ENCODE data around the gene SLC35F4. TPM values are rescaled to one million over a fixed set of nuclear protein-coding genes. Genes with fewer than 3 reads are reported as not detected.

The SLC35F4 gene
- total RNA-seq, 1 donor from 2014 or later, result 0.37 TPM

GRCh38 chr14:57771801-57772200 is 94.1 kb downstream of the SLC35F4 start:
- Mint-ChIP-seq H3K4me3 (no peak overlapping the region), H3K4me1 (peaks cover 3% of the 10 kb centered on the region), H3K27me3 (ENCODE audit: low read depth) (peaks cover 7% of the 10 kb centered on the region), H3K27ac (ENCODE audit: unreplicated experiment) (no peak overlapping the region), H3K36me3 (ENCODE audit: low read depth) (no peaks in the 10 kb centered on the region), H3K9me3 (peaks cover 2% of the 10 kb centered on the region)
- DNase-seq (ENCODE audit: low read depth, low spot score), result no peak
- no peak for TF ChIP-seq CTCF (conservative IDR thresholded peaks at IDR 0.05)

- DNase-seq (ENCODE audit: low read depth, low spot score), result no peak
- H3K4me3 Mint-ChIP-seq, result no peak overlapping the region
- peak overlapping the region; percentile 30 for H3K27ac Mint-ChIP-seq (ENCODE audit: unreplicated experiment)
- H3K9me3 Mint-ChIP-seq, result no peaks in the 10 kb centered on the region
- TF ChIP-seq CTCF (conservative IDR thresholded peaks at IDR 0.05), result no peak
- H3K36me3 Mint-ChIP-seq (ENCODE audit: low read depth), result no peaks in the 10 kb centered on the region
- peaks cover 3% of the 10 kb centered on the region for H3K4me1 Mint-ChIP-seq
- peaks cover 3% of the 10 kb centered on the region for H3K27me3 Mint-ChIP-seq (ENCODE audit: low read depth)
Measured at GRCh38 chr14:57769863-57770523, 95.9 kb downstream of the SLC35F4 start.

GRCh38 chr14:57761800-57762199 is 104.1 kb downstream of the SLC35F4 start:
- Mint-ChIP-seq H3K9me3 (peaks cover 4% of the 10 kb centered on the region), H3K4me1 (no peaks in the 10 kb centered on the region), H3K27ac (ENCODE audit: unreplicated experiment) (no peak overlapping the region), H3K4me3 (no peak overlapping the region), H3K27me3 (ENCODE audit: low read depth) (no peaks in the 10 kb centered on the region), H3K36me3 (ENCODE audit: low read depth) (peaks cover 4% of the 10 kb centered on the region)
- DNase-seq (ENCODE audit: low read depth, low spot score), result no peak
- TF ChIP-seq CTCF (conservative IDR thresholded peaks at IDR 0.05), result no peak

- no peaks in the 10 kb centered on the region for H3K27me3 Mint-ChIP-seq (ENCODE audit: low read depth)
- DNase-seq (ENCODE audit: low read depth, low spot score), result no peak
- H3K4me1 Mint-ChIP-seq, result no peaks in the 10 kb centered on the region
- peaks cover 4% of the 10 kb centered on the region for H3K36me3 Mint-ChIP-seq (ENCODE audit: low read depth)
- H3K4me3 Mint-ChIP-seq, result no peak overlapping the region
- no peak for TF ChIP-seq CTCF (conservative IDR thresholded peaks at IDR 0.05)
- no peak overlapping the region for H3K27ac Mint-ChIP-seq (ENCODE audit: unreplicated experiment)
- peaks cover 4% of the 10 kb centered on the region for H3K9me3 Mint-ChIP-seq
Measured at GRCh38 chr14:57760896-57761295, 105.0 kb downstream of the SLC35F4 start.

- no peaks in the 10 kb centered on the region for H3K36me3 Mint-ChIP-seq (ENCODE audit: low read depth)
Measured at GRCh38 chr14:57755018-57755521, 110.8 kb downstream of the SLC35F4 start.

More at GRCh38 chr14:57755018-57755521, 110.8 kb downstream of the SLC35F4 start:
- H3K9me3 Mint-ChIP-seq, result no peaks in the 10 kb centered on the region
- no peaks in the 10 kb centered on the region for H3K4me1 Mint-ChIP-seq
- H3K27me3 Mint-ChIP-seq (ENCODE audit: low read depth), result peaks cover 3% of the 10 kb centered on the region
- no peak for DNase-seq (ENCODE audit: low read depth, low spot score)
- H3K27ac Mint-ChIP-seq (ENCODE audit: unreplicated experiment), result no peak overlapping the region
- TF ChIP-seq CTCF (conservative IDR thresholded peaks at IDR 0.05), result no peak
- no peak overlapping the region for H3K4me3 Mint-ChIP-seq

Data from neural crest cell (in vitro differentiated cells).